ENCODE data around the gene CTNND1.
A peak's percentile ranks its signal among the peaks of the same experiment; 100 is the strongest.
"Not testable (repeated sequence)": the region's sequence is repeated elsewhere in the genome, so short reads cannot be mapped to it uniquely, and the experiment has no call there.

Gene CTNND1

GRCh38 chr11:57792060-57792541 is 30.5 kb downstream of the CTNND1 start:
- peak; percentile 94 to 95 for DNase-seq

- DNase-seq: peak; percentile 51 to 57
Observed at GRCh38 chr11:57792870-57793269, 31.3 kb downstream of the CTNND1 start.

GRCh38 chr11:57793351-57794115 is 31.9 kb downstream of the CTNND1 start:
- DNase-seq: no peak

GRCh38 chr11:57798905-57799559 is 37.4 kb downstream of the CTNND1 start:
- peak in 1 of 2 experiments; percentile 10 for DNase-seq

GRCh38 chr11:57800444-57801182 is 39.0 kb downstream of the CTNND1 start:
- DNase-seq: peak; percentile 71 to 72

GRCh38 chr11:57801183-57801485 is 39.5 kb downstream of the CTNND1 start:
- DNase-seq: peak in 1 of 2 experiments; percentile 2

GRCh38 chr11:57802411-57802810 is 40.8 kb downstream of the CTNND1 start:
- no peak for DNase-seq

- DNase-seq: no peak
Observed at GRCh38 chr11:57804466-57804865, 42.9 kb downstream of the CTNND1 start.

- no peak for DNase-seq
Observed at GRCh38 chr11:57805780-57806179, 44.2 kb downstream of the CTNND1 start.

- DNase-seq: no peak
Observed at GRCh38 chr11:57812634-57813033, 51.0 kb downstream of the CTNND1 start.

GRCh38 chr11:57815476-57815875 is 53.9 kb downstream of the CTNND1 start:
- no peak for DNase-seq

- no peak for DNase-seq
Observed at GRCh38 chr11:57815877-57816276, 54.3 kb downstream of the CTNND1 start.

- DNase-seq: no peak
Observed at GRCh38 chr11:57818812-57819211, 57.2 kb downstream of the CTNND1 start.

GRCh38 chr11:57819252-57819979 is 57.8 kb downstream of the CTNND1 start:
- no peak for DNase-seq

- no peak for DNase-seq
Observed at GRCh38 chr11:57823859-57824258, 62.3 kb downstream of the CTNND1 start.

- no peak for DNase-seq
Observed at GRCh38 chr11:57834852-57835251, 73.2 kb downstream of the CTNND1 start.

- DNase-seq: not testable (repeated sequence)
Observed at GRCh38 chr11:57838609-57839008, 77.0 kb downstream of the CTNND1 start.

- no peak for DNase-seq
Observed at GRCh38 chr11:57842873-57843272, 81.3 kb downstream of the CTNND1 start.

GRCh38 chr11:57867966-57868365 is 106.4 kb downstream of the CTNND1 start:
- DNase-seq: no peak

- no peak for DNase-seq
Observed at GRCh38 chr11:57868491-57868890, 106.9 kb downstream of the CTNND1 start.

Data from AML-193 (cell line).